NB4 (cell line): ENCODE data around the gene RABAC1.

Experiments
- CTCF ChIP-seq: IDR thresholded peaks from one replicate; pipeline ENCODE4 v1.5.1; 2012; ENCODE audit warnings: low read depth, low read length
- MAX ChIP-seq: IDR thresholded peaks from 2 replicates; pipeline ENCODE4 v1.6.1; 2011; ENCODE audit warnings: low read depth, low read length
- POLR2A ChIP-seq: IDR thresholded peaks from 2 replicates; pipeline ENCODE4 v1.6.1; 2011; ENCODE audit warnings: mild to moderate bottlenecking; ENCODE audit not compliant: insufficient read length; ENCODE audit errors: extremely low read depth

DNA sequence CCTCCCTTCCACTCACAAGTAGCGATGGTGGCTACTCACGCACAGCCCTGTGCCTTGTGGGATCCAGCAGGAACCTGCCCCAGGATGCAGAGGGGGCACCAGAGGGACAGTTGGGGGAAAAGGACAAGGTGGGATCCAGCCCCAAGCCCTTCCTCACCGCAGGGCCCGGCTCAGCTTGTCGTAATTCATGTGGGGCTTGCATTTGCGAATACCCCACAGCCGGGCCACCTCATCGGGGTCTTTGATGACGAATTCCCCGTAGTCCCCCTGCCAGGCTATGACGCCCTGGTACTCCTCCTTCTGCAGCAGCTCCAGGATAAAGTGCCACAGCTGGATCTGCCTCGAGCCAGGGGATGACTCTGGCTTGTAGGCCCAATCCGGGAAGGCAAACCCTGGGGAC is 49.4 kb downstream of the RABAC1 start:
- TF ChIP-seq CTCF, result no peak
- TF ChIP-seq POLR2A, result no peak
- TF ChIP-seq MAX, result no peak
